CD4-positive, CD25-positive, alpha-beta regulatory T cell (primary cell): ENCODE data around the gene GCN1. TPM values are rescaled to one million over a fixed set of nuclear protein-coding genes. Genes with fewer than 3 reads are reported as not detected.
A peak's percentile ranks its signal among the peaks of the same experiment; 100 is the strongest.

ENCODE experiments used
- ATAC-seq, 2 donors: fragments of 150-1000 bp; cut with Tn5 transposase; one replicate each; pipeline ENCODE4 v1.10.0; 2021; ENCODE audit warnings: low read depth in 2 of 2, moderate number of reproducible peaks in 2 of 2, moderate library complexity in 1 of 2
- DNase-seq, 3 donors: peaks; one replicate each; pipeline versions ENCODE4 v3.0.0 to v3.0.0-alpha.2; 2012 to 2022; ENCODE audit warnings: mixed read lengths in 1 of 3
- H3K27ac ChIP-seq: one replicate; pipeline ENCODE4 v1.7.0; 2013; ENCODE audit warnings: mild to moderate bottlenecking, low read length; ENCODE audit not compliant: insufficient read depth, poor library complexity, severe bottlenecking
- H3K27me3 ChIP-seq: one replicate; pipeline ENCODE4 v1.7.0; 2013; ENCODE audit warnings: low read length; ENCODE audit not compliant: control insufficient read depth, insufficient read depth
- H3K36me3 ChIP-seq: one replicate; pipeline ENCODE4 v1.7.0; 2013; ENCODE audit warnings: mild to moderate bottlenecking, low read length, moderate library complexity; ENCODE audit not compliant: control insufficient read depth, insufficient read depth
- H3K4me1 ChIP-seq: 2 replicates; pipeline ENCODE4 v1.7.0; 2013; ENCODE audit warnings: mild to moderate bottlenecking, low read length; ENCODE audit not compliant: insufficient read depth, control insufficient read depth, poor library complexity, severe bottlenecking
- H3K4me3 ChIP-seq: one replicate; pipeline ENCODE4 v1.7.0; 2013; ENCODE audit warnings: low read depth, mild to moderate bottlenecking, low read length, moderate library complexity
- H3K9me3 ChIP-seq, 2 experiments: 1 replicate in 1 of 2; 2 replicates in 1 of 2; pipeline ENCODE4 v1.7.0; 2013; ENCODE audit warnings: low read length in 2 of 2, mild to moderate bottlenecking in 1 of 2, moderate library complexity in 1 of 2; ENCODE audit not compliant: control insufficient read depth in 2 of 2
- H3K27ac Mint-ChIP-seq, 3 donors: one replicate each; pipeline ENCODE4 v1.8.0; 2020 to 2022; ENCODE audit warnings: mild to moderate bottlenecking in 3 of 3, mixed read lengths in 3 of 3, moderate library complexity in 2 of 3
- H3K27me3 Mint-ChIP-seq: one replicate; pipeline ENCODE4 v1.8.0; 2022; ENCODE audit warnings: mild to moderate bottlenecking, mixed read lengths
- H3K36me3 Mint-ChIP-seq: one replicate; pipeline ENCODE4 v1.8.0; 2020; ENCODE audit warnings: mixed read lengths
- H3K4me1 Mint-ChIP-seq, 4 donors: one replicate each; pipeline ENCODE4 v1.8.0; 2020 to 2022; ENCODE audit warnings: mixed read lengths in 4 of 4, mild to moderate bottlenecking in 1 of 4
- H3K4me3 Mint-ChIP-seq, 4 donors: one replicate each; pipeline ENCODE4 v1.8.0; 2020 to 2022; ENCODE audit warnings: mild to moderate bottlenecking in 4 of 4, mixed read lengths in 4 of 4, moderate library complexity in 3 of 4
- H3K9me3 Mint-ChIP-seq, 7 donors: one replicate each; pipeline ENCODE4 v1.8.0; 2020 to 2022; ENCODE audit warnings: mixed read lengths in 7 of 7, mild to moderate bottlenecking in 3 of 7, moderate library complexity in 2 of 7
- polyA plus RNA-seq, 4 donors: library from polyadenylated mRNA; unstranded; fragments of 300-500 nt; fragmentation: Illumina TruSeq; gene quantifications; one replicate each; pipeline ENCODE4 v1.2.3, GENCODE V29; 2021
- total RNA-seq: library from RNA; stranded (reverse); gene quantifications from one replicate; pipeline ENCODE4 v1.2.3, GENCODE V29; 2022

GCN1 gene
- total and polyA plus RNA-seq, 5 donors from 2014 or later, result 17.0 to 115 (median 22.5) TPM

- H3K9me3 Mint-ChIP-seq, result no peaks in the 10 kb centered on the region
- Histone ChIP-seq H3K36me3 (peaks cover 67% of the 10 kb centered on the region), H3K27ac (no peak overlapping the region), H3K4me1 (peaks cover 18% of the 10 kb centered on the region), H3K27me3 (no peaks in the 10 kb centered on the region), H3K9me3 (no peaks in the 10 kb centered on the region), H3K4me3 (no peak overlapping the region)
- ATAC-seq (no peak), DNase-seq (no peak)
- peaks cover 7% of the 10 kb centered on the region for H3K36me3 Mint-ChIP-seq
- H3K27me3 Mint-ChIP-seq, result no peaks in the 10 kb centered on the region
- peaks cover 0 to 17% (median 12%) of the 10 kb centered on the region in 4 donors for H3K4me1 Mint-ChIP-seq
- peak overlapping the region in 1 of 4 donors; percentile 54 for H3K4me3 Mint-ChIP-seq
- H3K27ac Mint-ChIP-seq, result no peak overlapping the region
Observed at GRCh38 chr12:120221576-120221900, 27.0 kb upstream of the GCN1 start.

- no peaks in the 10 kb centered on the region for H3K9me3 Mint-ChIP-seq
- H3K9me3 ChIP-seq, result no peaks in the 10 kb centered on the region
- peaks cover 62% of the 10 kb centered on the region for H3K36me3 ChIP-seq
- H3K27me3 Mint-ChIP-seq, result no peaks in the 10 kb centered on the region
- H3K27me3 ChIP-seq, result no peaks in the 10 kb centered on the region
- no peak for ATAC-seq
- no peak overlapping the region for H3K4me3 Mint-ChIP-seq
- DNase-seq, result no peak
- H3K27ac ChIP-seq, result no peak overlapping the region
- peak overlapping the region in 1 of 3 donors; percentile 83 for H3K27ac Mint-ChIP-seq
- no peak overlapping the region for H3K4me3 ChIP-seq
- peaks cover 0 to 12% (median 9%) of the 10 kb centered on the region in 4 donors for H3K4me1 Mint-ChIP-seq
- peaks cover 8% of the 10 kb centered on the region for H3K36me3 Mint-ChIP-seq
- H3K4me1 ChIP-seq, result peaks cover 12% of the 10 kb centered on the region
Observed at GRCh38 chr12:120220838-120221575, 26.5 kb upstream of the GCN1 start.

- H3K36me3 Mint-ChIP-seq, result peaks cover 20% of the 10 kb centered on the region
- H3K27me3 ChIP-seq, result no peaks in the 10 kb centered on the region
- ATAC-seq (no peak), DNase-seq (no peak)
- peaks cover 80% of the 10 kb centered on the region for H3K36me3 ChIP-seq
- no peak overlapping the region for H3K4me3 Mint-ChIP-seq
- no peak overlapping the region for H3K27ac Mint-ChIP-seq
- H3K27me3 Mint-ChIP-seq, result no peaks in the 10 kb centered on the region
- H3K9me3 ChIP-seq, result no peaks in the 10 kb centered on the region
- no peak overlapping the region for H3K4me3 ChIP-seq
- no peaks in the 10 kb centered on the region for H3K9me3 Mint-ChIP-seq
- H3K4me1 Mint-ChIP-seq, result peaks cover 0 to 2% (median 0%) of the 10 kb centered on the region in 4 donors
- H3K4me1 ChIP-seq, result no peaks in the 10 kb centered on the region
- no peak overlapping the region for H3K27ac ChIP-seq
Observed at GRCh38 chr12:120218680-120219606, 24.4 kb upstream of the GCN1 start.

- no peaks in the 10 kb centered on the region for H3K27me3 ChIP-seq
- ATAC-seq, result no peak
- H3K36me3 Mint-ChIP-seq, result peaks cover 20% of the 10 kb centered on the region
Observed at GRCh38 chr12:120216742-120217605, 22.5 kb upstream of the GCN1 start.

GRCh38 chr12:120215766-120216735 lies 21.5 kb upstream of the GCN1 start:
- Mint-ChIP-seq H3K4me3 (no peak overlapping the region), H3K27me3 (peaks cover 4% of the 10 kb centered on the region), H3K4me1 (peaks cover 0 to 2% (median 0%) of the 10 kb centered on the region in 4 donors), H3K27ac (no peak overlapping the region), H3K36me3 (peaks cover 27% of the 10 kb centered on the region), H3K9me3 (no peaks in the 10 kb centered on the region)
- H3K27me3 ChIP-seq, result no peaks in the 10 kb centered on the region
- ATAC-seq (peak in 1 of 2 donors; percentile 25), DNase-seq (no peak)
- no peaks in the 10 kb centered on the region for H3K4me1 ChIP-seq
- H3K4me3 ChIP-seq, result no peak overlapping the region
- H3K36me3 ChIP-seq, result peaks cover 81% of the 10 kb centered on the region
- no peak overlapping the region for H3K27ac ChIP-seq
- H3K9me3 ChIP-seq, result no peaks in the 10 kb centered on the region

More at GRCh38 chr12:120216742-120217605, 22.5 kb upstream of the GCN1 start:
- Mint-ChIP-seq H3K27ac (no peak overlapping the region), H3K4me3 (no peak overlapping the region), H3K4me1 (peaks cover 0 to 2% (median 0%) of the 10 kb centered on the region in 4 donors), H3K9me3 (no peaks in the 10 kb centered on the region), H3K27me3 (no peaks in the 10 kb centered on the region)
- no peaks in the 10 kb centered on the region for H3K4me1 ChIP-seq
- H3K4me3 ChIP-seq, result no peak overlapping the region
- H3K36me3 ChIP-seq, result peaks cover 81% of the 10 kb centered on the region
- H3K9me3 ChIP-seq, result no peaks in the 10 kb centered on the region
- DNase-seq, result no peak
- H3K27ac ChIP-seq, result no peak overlapping the region

GRCh38 chr12:120215357-120215735 lies 20.8 kb upstream of the GCN1 start:
- ATAC-seq, result no peak
- Histone ChIP-seq H3K4me3 (no peak overlapping the region), H3K4me1 (no peaks in the 10 kb centered on the region), H3K36me3 (peaks cover 81% of the 10 kb centered on the region), H3K27ac (no peak overlapping the region), H3K27me3 (no peaks in the 10 kb centered on the region), H3K9me3 (no peaks in the 10 kb centered on the region)
- Mint-ChIP-seq H3K27me3 (peaks cover 4% of the 10 kb centered on the region), H3K4me1 (peaks cover 0 to 4% (median 0%) of the 10 kb centered on the region in 4 donors), H3K9me3 (no peaks in the 10 kb centered on the region), H3K4me3 (no peak overlapping the region), H3K36me3 (peaks cover 24% of the 10 kb centered on the region), H3K27ac (no peak overlapping the region)
- no peak for DNase-seq
